Endothelial cell of hepatic sinusoid (primary cell): ENCODE measurements around the gene UNCX.

Experiments used
- in situ Hi-C: cut with HindIII; loops from 2 replicates; pipeline ENCODE4 v1.10.0; 2017; ENCODE audit warnings: low sequenced_read_pairs

The UNCX gene

GRCh38 chr7:1242606-1243289 lies 10.1 kb downstream of the UNCX start:
- in situ Hi-C loops: loop anchor here (5.0 kb wide), 2 partner anchors 80 to 145 kb away; no protein-coding TSS in a partner anchor

GRCh38 chr7:1243290-1243963 lies 10.8 kb downstream of the UNCX start:
- in situ Hi-C loops: loop anchor here (5.0 kb wide), 2 partner anchors 79 to 144 kb away; no protein-coding TSS in a partner anchor

GRCh38 chr7:1243964-1244416 lies 11.3 kb downstream of the UNCX start:
- in situ Hi-C loops: loop anchor here (5.0 kb wide), 2 partner anchors 78 to 143 kb away; no protein-coding TSS in a partner anchor

- in situ Hi-C loops: loop anchor here (5.0 kb wide), 2 partner anchors 77 to 142 kb away; no protein-coding TSS in a partner anchor
Measured at GRCh38 chr7:1244700-1245523, 12.2 kb downstream of the UNCX start.

- in situ Hi-C loops: no loop called here
Measured at GRCh38 chr7:1245524-1246050, 12.9 kb downstream of the UNCX start.

- in situ Hi-C loops: no loop called here
Measured at GRCh38 chr7:1246160-1246870, 13.6 kb downstream of the UNCX start.

- in situ Hi-C loops: no loop called here
Measured at GRCh38 chr7:1246871-1247526, 14.3 kb downstream of the UNCX start.

- in situ Hi-C loops: no loop called here
Measured at GRCh38 chr7:1247527-1248041, 14.9 kb downstream of the UNCX start.

GRCh38 chr7:1248143-1248915 lies 15.7 kb downstream of the UNCX start:
- in situ Hi-C loops: no loop called here

GRCh38 chr7:1248916-1249581 lies 16.4 kb downstream of the UNCX start:
- in situ Hi-C loops: no loop called here

- in situ Hi-C loops: no loop called here
Measured at GRCh38 chr7:1249731-1250130, 17.1 kb downstream of the UNCX start.

- in situ Hi-C loops: no loop called here
Measured at GRCh38 chr7:1250901-1251300, 18.2 kb downstream of the UNCX start.

GRCh38 chr7:1251796-1252539 lies 19.3 kb downstream of the UNCX start:
- in situ Hi-C loops: no loop called here

- in situ Hi-C loops: no loop called here
Measured at GRCh38 chr7:1252540-1253090, 19.9 kb downstream of the UNCX start.

GRCh38 chr7:1253681-1254181 lies 21.1 kb downstream of the UNCX start:
- in situ Hi-C loops: no loop called here

- in situ Hi-C loops: no loop called here
Measured at GRCh38 chr7:1254281-1255079, 21.8 kb downstream of the UNCX start.
